ENCODE measurements around the gene KCNH5.

The KCNH5 gene

DNA sequence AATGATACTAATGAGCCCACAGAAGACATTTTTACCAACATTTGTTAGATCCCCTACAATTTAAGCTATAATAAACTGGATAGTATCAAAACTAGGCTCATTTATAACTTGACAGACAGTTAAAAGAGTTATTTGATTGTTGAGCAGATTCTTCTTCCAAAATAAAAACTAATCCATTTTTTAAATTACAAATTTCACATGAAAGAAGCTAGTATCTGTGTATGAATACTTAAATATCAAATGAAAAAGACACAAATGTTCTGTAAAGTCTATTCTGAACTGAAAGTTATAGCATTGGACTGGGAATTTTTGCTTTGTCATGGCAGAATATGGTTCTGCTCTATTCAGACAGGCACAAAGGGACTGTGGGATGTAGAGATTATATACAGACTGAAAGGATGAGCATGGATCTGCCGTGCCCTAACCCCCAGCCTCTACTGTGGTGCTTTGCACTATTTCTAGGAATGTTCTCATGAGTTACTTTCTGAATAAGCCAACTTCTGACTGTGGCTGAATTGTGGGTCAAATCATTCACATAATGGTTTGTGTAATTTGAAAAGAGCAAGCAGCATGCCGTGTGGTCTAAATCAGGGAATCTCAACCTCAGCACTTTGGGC is 352.7 kb downstream of the KCNH5 start:
- in situ Hi-C loops (cut with MboI; ENCODE audit: low sequenced_read_pairs): no loop called here
- DNase-seq (ENCODE audit: low spot score in 2 of 2): no peak
- Histone ChIP-seq H3K36me3 (replicated peaks) (no peaks in the 10 kb centered on the region), H3K4me1 (peaks cover 16% of the 10 kb centered on the region), H3K4me3 (no peak overlapping the region), H3K9me3 (no peaks in the 10 kb centered on the region), H3K27me3 (ENCODE audit: low read depth) (no peaks in the 10 kb centered on the region)

DNA sequence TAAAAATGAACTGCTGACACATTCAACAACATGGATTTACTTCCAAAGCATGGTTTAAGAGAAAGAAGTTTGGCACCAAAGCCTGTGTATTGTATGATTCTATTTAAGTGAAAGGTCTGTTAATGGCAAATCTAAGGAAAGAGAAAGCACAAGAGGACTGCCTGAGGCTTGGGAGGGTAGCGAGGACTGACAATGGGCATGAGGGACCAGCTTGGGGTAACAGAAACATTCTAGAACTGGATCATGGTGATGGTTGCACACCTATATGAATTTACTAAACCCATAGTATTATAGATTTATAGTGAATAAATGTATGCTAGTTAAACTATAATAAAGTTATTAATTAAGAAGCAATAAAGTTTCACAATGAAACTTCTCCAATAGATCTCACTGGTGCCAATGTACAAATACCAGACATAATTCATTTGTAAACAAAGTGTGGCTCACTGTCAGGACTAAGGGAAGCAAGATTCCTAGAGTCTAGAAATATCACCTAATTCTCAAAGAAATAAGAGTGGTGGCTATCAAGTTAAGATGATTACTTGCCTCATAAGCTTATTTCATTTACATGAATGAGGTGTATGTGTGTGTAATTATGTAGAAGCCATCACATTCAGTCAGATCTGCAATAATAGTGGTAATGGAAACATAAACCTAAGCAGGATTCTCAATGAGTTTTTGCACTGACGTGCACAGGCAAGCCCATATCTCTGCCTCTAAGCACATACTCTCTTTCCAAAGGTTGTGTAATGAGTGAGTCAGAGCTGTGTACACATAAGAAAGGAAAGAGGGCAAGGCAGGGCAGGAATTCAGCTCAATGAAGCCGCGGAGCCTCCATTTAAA is 353.4 kb downstream of the KCNH5 start:
- Histone ChIP-seq H3K9me3 (no peaks in the 10 kb centered on the region), H3K36me3 (replicated peaks) (no peaks in the 10 kb centered on the region), H3K27me3 (ENCODE audit: low read depth) (no peaks in the 10 kb centered on the region), H3K4me3 (no peak overlapping the region), H3K4me1 (peaks cover 16% of the 10 kb centered on the region)
- peak; percentile 59 to 77 for DNase-seq (ENCODE audit: low spot score in 2 of 2)
- in situ Hi-C loops (cut with MboI; ENCODE audit: low sequenced_read_pairs): no loop called here

DNA sequence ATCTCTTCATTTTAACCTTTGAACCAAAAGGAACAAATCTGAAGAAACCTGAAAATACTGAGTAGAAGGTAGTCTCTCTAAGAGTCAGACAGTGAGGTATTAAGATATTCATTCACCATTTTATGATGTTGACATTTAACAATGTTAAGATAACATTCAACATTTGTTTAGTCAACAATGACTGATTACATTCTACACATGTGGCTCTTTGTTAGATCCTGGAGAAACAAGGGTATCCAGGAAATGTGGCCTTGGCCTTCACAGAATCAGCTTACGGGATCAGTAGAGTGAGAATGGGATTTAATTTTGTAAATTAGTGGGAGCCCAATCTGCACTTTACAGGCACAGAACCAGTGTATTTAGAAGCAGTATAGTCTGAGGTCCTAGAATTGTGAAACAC is 355.5 kb downstream of the KCNH5 start:
- Histone ChIP-seq H3K9me3 (no peaks in the 10 kb centered on the region), H3K27me3 (ENCODE audit: low read depth) (no peaks in the 10 kb centered on the region), H3K4me1 (peaks cover 16% of the 10 kb centered on the region), H3K4me3 (no peak overlapping the region), H3K36me3 (replicated peaks) (no peaks in the 10 kb centered on the region)
- in situ Hi-C loops (cut with MboI; ENCODE audit: low sequenced_read_pairs): no loop called here
- DNase-seq (ENCODE audit: low spot score in 2 of 2): no peak

DNA sequence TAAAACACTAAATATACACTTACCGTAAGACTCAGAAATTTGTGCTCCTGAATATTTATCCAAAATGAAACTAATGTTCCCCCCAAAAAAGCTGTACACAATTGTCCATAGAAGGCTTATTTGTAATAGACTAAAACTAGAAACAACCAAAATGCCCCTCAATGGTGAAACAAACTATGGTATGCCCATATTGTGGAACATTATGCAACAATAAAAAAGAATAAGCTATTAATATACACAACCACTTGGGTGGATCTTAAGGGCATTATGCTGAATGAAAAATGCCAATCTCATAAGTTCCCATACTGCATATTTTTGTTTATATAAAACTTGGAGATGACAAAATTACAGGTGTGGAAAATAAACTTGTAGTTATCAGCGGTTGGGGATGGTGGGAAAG is 357.4 kb downstream of the KCNH5 start:
- no peaks in the 10 kb centered on the region for H3K36me3 ChIP-seq (replicated peaks)
- in situ Hi-C loops (cut with MboI; ENCODE audit: low sequenced_read_pairs): no loop called here
- H3K4me3 ChIP-seq: no peak overlapping the region
- no peak for DNase-seq (ENCODE audit: low spot score in 2 of 2)
- H3K27me3 ChIP-seq (ENCODE audit: low read depth): no peaks in the 10 kb centered on the region
- H3K9me3 ChIP-seq: no peaks in the 10 kb centered on the region
- peaks cover 26% of the 10 kb centered on the region for H3K4me1 ChIP-seq

DNA sequence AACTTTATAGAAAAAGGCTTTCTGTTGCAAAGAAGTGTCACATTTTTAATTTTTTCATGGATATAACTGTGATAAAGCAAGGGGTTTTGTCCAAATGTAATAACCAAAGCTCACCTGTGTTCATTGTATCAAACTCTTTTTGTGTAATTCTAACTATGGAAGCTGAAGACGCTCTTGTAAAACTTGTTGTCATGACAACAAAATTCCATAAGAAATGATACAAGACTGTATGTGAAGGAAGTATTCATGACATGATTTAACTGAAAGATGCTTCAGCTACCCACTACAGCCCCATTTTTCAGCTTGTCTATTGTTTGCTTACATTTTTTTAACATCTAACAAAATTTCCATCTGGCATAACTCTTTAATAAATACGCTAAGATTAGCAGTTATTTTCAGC is 360.9 kb downstream of the KCNH5 start:
- no peak overlapping the region for H3K4me3 ChIP-seq
- H3K27me3 ChIP-seq (ENCODE audit: low read depth): no peaks in the 10 kb centered on the region
- H3K36me3 ChIP-seq (replicated peaks): no peaks in the 10 kb centered on the region
- DNase-seq (ENCODE audit: low spot score in 2 of 2): peak in 1 of 2 experiments; percentile 51
- H3K9me3 ChIP-seq: no peaks in the 10 kb centered on the region
- in situ Hi-C loops (cut with MboI; ENCODE audit: low sequenced_read_pairs): no loop called here
- peaks cover 12% of the 10 kb centered on the region for H3K4me1 ChIP-seq

DNA sequence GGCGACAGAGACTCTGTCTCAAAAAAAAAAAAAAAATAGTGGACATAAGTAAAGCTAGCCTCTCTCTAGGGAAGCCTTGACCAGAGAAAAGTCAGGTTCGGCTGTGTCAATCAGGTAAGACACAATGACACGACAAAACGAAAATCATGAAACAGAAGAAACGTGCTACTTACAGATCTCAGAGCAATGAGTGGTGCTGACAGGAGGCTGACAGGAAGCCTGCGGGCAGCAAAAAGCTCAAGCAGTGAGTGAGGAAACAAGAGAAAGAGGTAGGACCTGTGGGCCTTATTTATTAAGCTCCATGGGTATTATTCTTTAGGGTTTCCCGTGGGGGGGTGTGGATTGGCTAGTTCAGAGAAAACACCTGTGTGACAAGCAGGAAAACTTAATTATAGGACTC is 363.1 kb downstream of the KCNH5 start:
- Histone ChIP-seq H3K27me3 (ENCODE audit: low read depth) (no peaks in the 10 kb centered on the region), H3K9me3 (no peaks in the 10 kb centered on the region), H3K4me1 (peaks cover 12% of the 10 kb centered on the region), H3K36me3 (replicated peaks) (no peaks in the 10 kb centered on the region), H3K4me3 (no peak overlapping the region)
- in situ Hi-C loops (cut with MboI; ENCODE audit: low sequenced_read_pairs): no loop called here
- DNase-seq (ENCODE audit: low spot score in 2 of 2): no peak

DNA sequence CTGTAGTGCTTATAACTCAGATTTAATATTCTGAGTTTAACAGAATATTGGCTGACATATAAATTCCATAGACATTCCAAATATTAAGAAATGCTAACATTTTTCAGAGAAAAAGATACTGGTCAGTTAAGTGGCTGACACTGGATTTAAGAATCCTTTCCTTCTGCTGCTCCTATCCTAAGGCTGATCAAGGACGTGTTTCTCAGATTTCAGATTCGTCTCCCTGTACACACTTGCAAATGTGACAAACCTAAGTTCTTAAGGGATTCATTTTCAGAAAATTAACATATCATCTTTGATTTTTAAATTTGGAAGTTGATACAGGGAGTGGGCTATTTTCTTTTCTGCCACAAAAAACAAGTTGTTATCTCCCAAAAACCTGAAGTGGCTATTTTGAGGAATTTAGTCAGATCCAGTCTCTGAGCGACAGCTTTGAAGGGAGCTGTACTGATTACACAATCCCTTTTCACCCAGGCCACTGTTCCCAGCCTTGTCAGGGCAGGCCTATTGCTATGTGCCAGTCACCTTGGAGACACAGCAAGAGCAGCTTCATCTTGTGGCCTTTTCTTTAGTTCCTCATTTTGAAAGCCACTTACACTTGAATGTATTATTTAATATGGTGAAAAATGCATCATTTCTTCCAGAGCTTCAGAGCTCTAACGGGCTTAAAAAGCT is 370.6 kb downstream of the KCNH5 start:
- Histone ChIP-seq H3K36me3 (replicated peaks) (no peaks in the 10 kb centered on the region), H3K9me3 (no peaks in the 10 kb centered on the region), H3K4me1 (no peaks in the 10 kb centered on the region), H3K4me3 (no peak overlapping the region), H3K27me3 (ENCODE audit: low read depth) (no peaks in the 10 kb centered on the region)
- in situ Hi-C loops (cut with MboI; ENCODE audit: low sequenced_read_pairs): no loop called here
- DNase-seq (ENCODE audit: low spot score in 2 of 2): no peak

DNA sequence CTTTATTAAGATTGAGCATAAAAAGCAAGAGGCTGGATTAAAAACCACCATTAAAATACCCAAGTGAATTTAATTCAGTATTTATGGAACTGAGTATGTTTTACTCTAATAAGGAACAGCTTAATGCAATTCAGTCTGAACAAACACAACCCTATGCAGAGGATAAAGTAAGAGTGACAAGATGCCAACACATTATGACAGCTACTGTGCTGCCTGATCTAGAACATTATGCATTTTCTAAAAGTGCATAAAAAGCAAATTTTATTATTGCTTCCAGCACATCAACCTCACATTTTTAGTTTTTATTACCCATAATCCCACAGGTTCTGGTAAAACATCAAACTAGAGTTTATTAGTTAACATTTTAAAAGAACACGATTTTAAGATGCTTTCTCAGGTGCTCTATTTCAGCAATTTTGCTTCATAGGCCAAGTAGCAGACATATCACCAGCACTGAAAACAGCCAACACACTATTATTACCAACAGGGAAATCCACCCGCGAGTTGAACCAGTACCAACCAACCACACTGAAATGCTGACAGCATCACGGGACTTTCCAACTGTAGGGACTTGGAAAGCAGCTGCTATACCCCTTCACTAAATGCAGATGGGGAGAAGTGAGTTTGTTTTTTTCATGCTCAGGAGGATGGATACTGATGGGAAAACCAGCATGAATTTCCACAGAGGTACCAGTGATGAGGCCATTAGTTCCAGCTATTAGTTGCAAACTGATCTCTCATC is 372.1 kb downstream of the KCNH5 start:
- no peak for DNase-seq (ENCODE audit: low spot score in 2 of 2)
- no peaks in the 10 kb centered on the region for H3K27me3 ChIP-seq (ENCODE audit: low read depth)
- no peak overlapping the region for H3K4me3 ChIP-seq
- in situ Hi-C loops (cut with MboI; ENCODE audit: low sequenced_read_pairs): no loop called here
- H3K9me3 ChIP-seq: no peaks in the 10 kb centered on the region
- no peaks in the 10 kb centered on the region for H3K4me1 ChIP-seq
- no peaks in the 10 kb centered on the region for H3K36me3 ChIP-seq (replicated peaks)

DNA sequence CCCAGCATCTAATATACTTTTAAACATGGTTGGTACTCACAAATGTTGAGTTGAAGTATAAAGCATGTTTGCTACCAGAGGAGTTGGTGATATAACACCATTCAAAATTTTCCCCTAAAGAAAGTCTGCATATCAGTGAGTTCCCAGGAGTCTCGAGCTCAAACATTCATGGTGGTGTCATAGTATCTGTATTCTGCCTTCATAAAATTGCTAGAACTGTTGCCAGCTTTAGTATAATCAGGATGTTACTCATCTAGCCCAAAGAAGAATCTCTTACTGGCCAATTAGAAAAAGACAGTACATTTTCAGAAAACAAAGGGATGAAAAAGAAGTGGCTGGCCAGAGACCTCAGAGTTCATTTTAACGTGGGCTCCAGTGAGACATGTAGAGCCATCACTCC is 374.7 kb downstream of the KCNH5 start:
- Histone ChIP-seq H3K4me1 (no peaks in the 10 kb centered on the region), H3K27me3 (ENCODE audit: low read depth) (no peaks in the 10 kb centered on the region), H3K9me3 (no peaks in the 10 kb centered on the region), H3K4me3 (no peak overlapping the region), H3K36me3 (replicated peaks) (no peaks in the 10 kb centered on the region)
- no peak for DNase-seq (ENCODE audit: low spot score in 2 of 2)
- in situ Hi-C loops (cut with MboI; ENCODE audit: low sequenced_read_pairs): no loop called here

DNA sequence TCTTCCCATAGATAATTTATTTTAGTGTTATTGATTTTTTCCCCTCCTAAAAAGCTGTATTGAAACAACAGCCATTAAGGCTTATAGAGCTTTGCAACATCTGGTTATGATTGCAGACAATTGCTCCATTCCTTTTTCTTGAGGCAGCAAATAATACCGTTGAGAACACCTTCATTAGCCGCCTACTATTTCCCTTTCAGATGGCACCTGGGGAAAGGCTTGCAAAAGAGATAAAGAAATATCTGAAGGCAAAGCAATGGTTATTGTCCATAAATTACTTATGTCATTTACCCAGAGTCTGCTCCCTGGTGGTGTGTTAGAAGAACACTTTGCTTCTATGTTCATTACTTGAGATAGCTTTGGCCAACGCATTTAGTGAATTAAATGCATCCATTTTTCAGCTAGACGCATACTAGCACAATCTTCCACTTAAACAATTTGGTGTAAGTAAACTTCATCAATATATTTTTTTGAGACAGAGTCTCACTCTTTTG is 377.8 kb downstream of the KCNH5 start:
- DNase-seq (ENCODE audit: low spot score in 2 of 2): no peak
- in situ Hi-C loops (cut with MboI; ENCODE audit: low sequenced_read_pairs): no loop called here
- no peak overlapping the region for H3K4me3 ChIP-seq
- no peaks in the 10 kb centered on the region for H3K27me3 ChIP-seq (ENCODE audit: low read depth)
- H3K4me1 ChIP-seq: peaks cover 11% of the 10 kb centered on the region
- no peaks in the 10 kb centered on the region for H3K9me3 ChIP-seq
- no peaks in the 10 kb centered on the region for H3K36me3 ChIP-seq (replicated peaks)

DNA sequence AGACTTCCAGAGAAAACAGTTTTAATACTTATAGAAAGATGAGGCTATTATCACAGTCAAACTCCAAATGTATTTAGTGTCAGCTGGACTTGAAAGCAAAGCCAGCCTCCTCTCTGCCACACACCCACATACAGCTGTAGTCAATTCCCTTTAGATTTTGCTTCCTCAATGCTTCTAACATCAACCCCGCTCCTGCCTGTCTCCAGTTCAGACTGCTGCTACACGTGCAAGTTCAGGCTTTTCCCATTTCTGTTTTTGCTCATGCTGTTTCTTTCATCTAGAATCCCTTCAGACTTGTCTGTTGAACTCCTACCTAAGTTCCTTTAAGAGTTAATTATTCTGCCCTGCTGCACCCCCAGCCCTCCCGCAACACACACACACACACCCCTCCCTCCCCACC is 380.0 kb downstream of the KCNH5 start:
- Histone ChIP-seq H3K4me1 (peaks cover 11% of the 10 kb centered on the region), H3K36me3 (replicated peaks) (no peaks in the 10 kb centered on the region), H3K9me3 (no peaks in the 10 kb centered on the region), H3K4me3 (no peak overlapping the region), H3K27me3 (ENCODE audit: low read depth) (no peaks in the 10 kb centered on the region; the same call in 1 of the 2 replicates)
- in situ Hi-C loops (cut with MboI; ENCODE audit: low sequenced_read_pairs): no loop called here
- DNase-seq (ENCODE audit: low spot score in 2 of 2): no peak

DNA sequence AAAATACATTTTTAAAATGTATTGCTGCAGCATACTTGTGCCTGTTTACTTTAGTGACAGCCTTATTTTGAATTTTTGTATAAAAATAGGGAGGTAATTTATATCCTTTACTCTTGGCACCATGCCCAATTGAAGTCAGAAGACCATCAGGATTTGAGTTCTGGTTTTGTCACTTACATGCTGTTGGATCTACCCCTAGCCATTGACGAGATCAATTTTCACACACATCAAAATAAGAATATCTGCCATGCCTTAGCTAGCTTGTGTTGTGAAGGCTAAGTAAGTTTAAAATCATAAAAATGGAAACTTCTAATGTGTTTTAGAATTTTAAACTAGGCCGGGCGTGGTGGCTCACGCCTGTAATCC is 381.8 kb downstream of the KCNH5 start:
- in situ Hi-C loops (cut with MboI; ENCODE audit: low sequenced_read_pairs): no loop called here

DNA sequence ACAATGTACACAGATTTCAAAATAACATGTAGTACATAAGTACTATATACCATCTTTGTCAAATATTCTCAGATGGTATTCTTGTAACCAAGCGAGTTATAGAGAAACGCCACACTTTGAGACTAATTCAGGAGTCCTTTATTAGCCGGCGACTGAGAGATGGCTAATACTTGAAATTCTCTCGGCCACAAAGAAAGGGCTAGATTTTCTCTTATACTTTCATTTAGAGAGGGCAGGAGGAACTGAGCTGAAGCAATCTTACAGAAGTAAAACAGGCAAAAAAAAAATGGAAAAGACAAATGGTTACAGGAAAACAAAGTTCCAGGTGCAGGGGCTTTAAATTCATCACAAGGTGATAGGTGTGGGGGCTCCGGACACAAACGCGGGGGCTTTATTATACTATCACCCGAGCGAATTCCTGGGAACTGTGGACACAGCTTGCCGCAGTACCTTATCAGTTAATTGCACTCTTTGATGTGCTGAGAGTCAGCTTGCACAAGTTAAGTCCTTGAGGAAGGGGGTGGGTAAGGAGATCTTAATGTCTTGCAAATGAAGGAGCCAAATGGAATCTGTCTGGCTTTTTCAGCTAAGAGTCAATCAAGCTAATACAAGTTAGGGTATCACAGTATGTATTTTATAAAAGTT is 382.3 kb downstream of the KCNH5 start:
- peak; percentile 43 to 82 for DNase-seq (ENCODE audit: low spot score in 2 of 2)
- peaks cover 11% of the 10 kb centered on the region for H3K4me1 ChIP-seq
- in situ Hi-C loops (cut with MboI; ENCODE audit: low sequenced_read_pairs): no loop called here
- no peaks in the 10 kb centered on the region for H3K9me3 ChIP-seq
- no peaks in the 10 kb centered on the region for H3K36me3 ChIP-seq (replicated peaks)
- no peaks in the 10 kb centered on the region; the same call in 1 of the 2 replicates for H3K27me3 ChIP-seq (ENCODE audit: low read depth)
- no peak overlapping the region for H3K4me3 ChIP-seq

More for the DNA sequence above, 381.8 kb downstream of the KCNH5 start:
- DNase-seq (ENCODE audit: low spot score in 2 of 2): peak in 1 of 2 experiments; percentile 8
- Histone ChIP-seq H3K36me3 (replicated peaks) (no peaks in the 10 kb centered on the region), H3K27me3 (ENCODE audit: low read depth) (no peaks in the 10 kb centered on the region; the same call in 1 of the 2 replicates), H3K9me3 (no peaks in the 10 kb centered on the region), H3K4me1 (peaks cover 11% of the 10 kb centered on the region), H3K4me3 (no peak overlapping the region)
